Measurements from ENCODE around the gene PUS1.

PUS1 gene

GRCh38 chr12:131943389-131943788, 14.3 kb downstream of the PUS1 start:
- H3K36me3 ChIP-seq: peaks cover 36% of the 10 kb centered on the region
- DNase-seq: no peak

GRCh38 chr12:131943876-131944275, 14.8 kb downstream of the PUS1 start:
- Histone ChIP-seq H3K27ac (no peak overlapping the region), H3K9me3 (ENCODE audit: severe bottlenecking) (no peaks in the 10 kb centered on the region), H3K4me3 (ENCODE audit: low read depth, low read length) (no peak overlapping the region), H3K27me3 (ENCODE audit: insufficient read depth, low read depth, severe bottlenecking) (no peaks in the 10 kb centered on the region), H3K36me3 (peaks cover 34% of the 10 kb centered on the region)
- no peak for DNase-seq
- TF ChIP-seq, protein P1, sequence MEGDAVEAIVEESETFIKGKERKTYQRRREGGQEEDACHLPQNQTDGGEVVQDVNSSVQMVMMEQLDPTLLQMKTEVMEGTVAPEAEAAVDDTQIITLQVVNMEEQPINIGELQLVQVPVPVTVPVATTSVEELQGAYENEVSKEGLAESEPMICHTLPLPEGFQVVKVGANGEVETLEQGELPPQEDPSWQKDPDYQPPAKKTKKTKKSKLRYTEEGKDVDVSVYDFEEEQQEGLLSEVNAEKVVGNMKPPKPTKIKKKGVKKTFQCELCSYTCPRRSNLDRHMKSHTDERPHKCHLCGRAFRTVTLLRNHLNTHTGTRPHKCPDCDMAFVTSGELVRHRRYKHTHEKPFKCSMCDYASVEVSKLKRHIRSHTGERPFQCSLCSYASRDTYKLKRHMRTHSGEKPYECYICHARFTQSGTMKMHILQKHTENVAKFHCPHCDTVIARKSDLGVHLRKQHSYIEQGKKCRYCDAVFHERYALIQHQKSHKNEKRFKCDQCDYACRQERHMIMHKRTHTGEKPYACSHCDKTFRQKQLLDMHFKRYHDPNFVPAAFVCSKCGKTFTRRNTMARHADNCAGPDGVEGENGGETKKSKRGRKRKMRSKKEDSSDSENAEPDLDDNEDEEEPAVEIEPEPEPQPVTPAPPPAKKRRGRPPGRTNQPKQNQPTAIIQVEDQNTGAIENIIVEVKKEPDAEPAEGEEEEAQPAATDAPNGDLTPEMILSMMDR (IDR thresholded peaks at IDR 0.05; ENCODE audit: low read depth, low read length): no peak

More at GRCh38 chr12:131943389-131943788, 14.3 kb downstream of the PUS1 start:
- Histone ChIP-seq H3K27me3 (ENCODE audit: insufficient read depth, low read depth, severe bottlenecking) (no peaks in the 10 kb centered on the region), H3K27ac (no peak overlapping the region), H3K4me3 (ENCODE audit: low read depth, low read length) (no peak overlapping the region), H3K9me3 (ENCODE audit: severe bottlenecking) (no peaks in the 10 kb centered on the region)
- TF ChIP-seq, protein P1 (IDR thresholded peaks at IDR 0.05; ENCODE audit: low read depth, low read length): no peak

GRCh38 chr12:131944601-131945251, 15.7 kb downstream of the PUS1 start:
- Histone ChIP-seq H3K9me3 (ENCODE audit: severe bottlenecking) (no peaks in the 10 kb centered on the region), H3K27me3 (ENCODE audit: insufficient read depth, low read depth, severe bottlenecking) (no peaks in the 10 kb centered on the region), H3K4me3 (ENCODE audit: low read depth, low read length) (no peak overlapping the region), H3K27ac (no peak overlapping the region), H3K36me3 (peaks cover 28% of the 10 kb centered on the region)
- DNase-seq: no peak
- TF ChIP-seq, protein P1 (IDR thresholded peaks at IDR 0.05; ENCODE audit: low read depth, low read length): no peak

DNA sequence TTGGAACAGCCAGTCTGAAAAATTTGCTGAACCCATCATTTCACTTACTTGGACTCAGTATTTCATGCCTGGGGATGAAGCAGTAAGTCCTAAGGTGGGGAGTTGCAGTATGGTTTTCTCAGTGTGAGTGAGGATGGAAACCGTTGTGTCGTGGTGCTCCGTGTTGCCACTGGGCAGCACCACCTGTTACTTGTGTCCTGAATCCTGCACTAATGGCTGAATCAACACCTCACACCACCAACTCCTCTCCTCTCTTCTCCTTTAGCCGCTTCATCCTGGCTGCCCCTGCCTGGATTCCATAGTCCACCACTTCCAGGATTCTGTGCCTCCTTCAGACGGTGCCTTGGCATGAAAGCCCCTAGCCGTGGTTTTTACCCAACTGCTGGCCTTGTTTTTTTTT, 17.7 kb downstream of the PUS1 start:
- no peaks in the 10 kb centered on the region for H3K27me3 ChIP-seq (ENCODE audit: insufficient read depth, low read depth, severe bottlenecking)
- no peak overlapping the region for H3K27ac ChIP-seq
- no peak for DNase-seq
- H3K36me3 ChIP-seq: peaks cover 17% of the 10 kb centered on the region; the same call in 1 of the 2 replicates
- no peak overlapping the region for H3K4me3 ChIP-seq (ENCODE audit: low read depth, low read length)
- TF ChIP-seq, protein P1 (IDR thresholded peaks at IDR 0.05; ENCODE audit: low read depth, low read length): no peak
- H3K9me3 ChIP-seq (ENCODE audit: severe bottlenecking): no peaks in the 10 kb centered on the region

GRCh38 chr12:131947482-131948027, 18.5 kb downstream of the PUS1 start:
- no peaks in the 10 kb centered on the region for H3K27me3 ChIP-seq (ENCODE audit: insufficient read depth, low read depth, severe bottlenecking)
- no peak overlapping the region for H3K27ac ChIP-seq
- TF ChIP-seq, protein P1 (IDR thresholded peaks at IDR 0.05; ENCODE audit: low read depth, low read length): no peak
- H3K4me3 ChIP-seq (ENCODE audit: low read depth, low read length): no peak overlapping the region
- no peaks in the 10 kb centered on the region for H3K9me3 ChIP-seq (ENCODE audit: severe bottlenecking)
- H3K36me3 ChIP-seq: peaks cover 13% of the 10 kb centered on the region; the same call in 1 of the 2 replicates
- no peak for DNase-seq
